NCI-H2227 treated with DMSO at 0.1 percent for 48 hours (cell line): ENCODE measurements around the gene TLCD2.
"Not testable (repeated sequence)": the region's sequence is repeated elsewhere in the genome, so short reads cannot be mapped to it uniquely, and the experiment has no call there.

Source experiments
- DNase-seq: peaks from one replicate; lab custom pipeline; 2025; lab: John Stamatoyannopoulos, UW

Gene TLCD2

DNA sequence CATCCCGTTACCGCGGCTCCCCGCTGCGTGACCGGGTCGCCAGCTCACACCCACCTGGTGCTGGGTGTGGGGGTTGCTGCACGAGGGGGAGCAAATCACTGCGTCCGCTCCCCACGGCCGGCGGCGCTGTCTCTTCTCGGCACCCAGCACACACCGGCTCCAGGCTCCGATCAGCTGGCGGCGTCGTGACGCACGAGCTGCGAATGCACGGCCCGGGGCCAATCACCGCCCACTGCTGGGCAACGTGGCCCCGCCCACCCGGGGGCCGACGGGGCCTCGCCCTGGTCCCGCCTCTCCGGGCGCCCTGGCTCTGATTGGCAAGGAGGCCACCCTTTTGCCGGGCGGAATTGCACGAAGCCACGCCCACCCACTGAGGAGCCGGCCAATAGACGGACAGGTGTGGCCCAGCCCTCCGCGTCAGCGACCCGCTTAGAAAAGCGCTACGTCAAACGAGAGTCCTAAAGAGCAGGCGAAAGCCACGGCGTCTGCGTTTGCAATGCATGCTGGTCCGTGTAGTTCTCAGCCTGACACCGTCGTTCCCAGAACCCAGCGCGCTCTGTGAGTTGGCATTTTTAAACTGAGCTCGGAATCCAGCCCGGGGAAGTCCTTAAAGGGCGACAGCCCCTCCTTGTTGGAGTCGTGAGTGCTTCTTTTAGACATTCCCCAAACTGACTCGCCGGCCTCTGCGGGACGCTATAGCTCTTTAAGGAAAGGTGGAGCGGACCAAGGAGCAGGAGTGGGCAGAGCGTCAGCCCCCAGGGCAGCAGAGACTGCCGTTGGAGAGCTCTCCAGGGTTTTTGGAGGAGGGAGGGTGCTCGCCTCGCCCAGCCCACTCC lies 6.1 kb upstream of the TLCD2 start:
- DNase-seq = peak; percentile 96

DNA sequence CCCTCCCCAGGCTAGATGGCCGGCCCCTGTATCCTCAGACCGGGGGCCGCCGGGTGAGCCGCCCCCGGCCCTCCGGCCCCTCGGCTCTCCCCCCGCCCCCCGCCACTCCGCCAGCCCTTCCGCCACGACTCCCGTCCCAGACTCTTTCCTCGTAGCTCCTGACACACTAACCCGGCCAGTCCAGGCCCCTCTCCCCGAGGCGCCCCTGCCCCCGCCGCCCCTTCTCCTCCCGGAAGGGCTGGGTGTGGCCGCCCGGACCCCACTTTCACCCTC lies 5.6 kb upstream of the TLCD2 start:
- DNase-seq = no peak

DNA sequence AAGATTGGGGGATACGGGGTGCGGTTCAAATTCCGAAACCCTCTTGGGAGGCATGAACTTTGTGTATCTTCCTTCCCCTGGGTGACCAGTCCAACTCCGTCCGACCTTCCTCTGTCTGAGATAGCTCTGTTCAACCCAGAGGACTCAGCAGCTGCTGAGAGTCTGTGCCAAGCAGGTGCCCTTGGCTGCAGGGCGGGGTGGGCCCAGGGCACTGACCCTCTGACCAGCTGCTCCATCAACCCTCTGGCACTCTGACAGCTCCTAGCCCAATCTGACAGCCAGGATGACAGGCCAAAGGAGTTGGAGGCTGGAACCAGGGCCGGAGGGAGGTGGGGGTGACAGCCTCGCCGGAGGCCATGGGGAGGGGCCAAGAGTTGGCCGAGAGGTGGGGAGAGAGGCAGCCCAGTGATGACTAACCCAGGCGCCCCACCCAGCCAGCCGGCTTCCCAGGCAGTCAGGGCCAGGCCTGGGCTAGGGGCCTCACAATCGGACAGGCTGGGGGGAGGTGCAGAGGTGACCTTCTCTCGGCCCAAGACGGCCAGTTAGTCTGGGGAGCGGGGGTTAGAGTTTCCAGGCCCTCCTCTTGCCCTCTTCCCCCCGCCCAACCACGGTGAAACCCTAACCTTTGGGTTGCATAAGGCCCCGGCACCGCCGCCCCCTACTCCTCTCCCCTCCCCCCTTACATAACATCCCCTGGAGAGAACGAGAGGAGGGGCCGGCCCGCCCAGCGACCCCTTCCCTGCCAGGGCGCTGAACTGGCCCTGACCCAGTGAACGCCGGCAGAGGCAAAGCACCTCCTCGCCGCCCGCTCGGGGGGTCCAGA lies 5.0 kb upstream of the TLCD2 start:
- DNase-seq = no peak

DNA sequence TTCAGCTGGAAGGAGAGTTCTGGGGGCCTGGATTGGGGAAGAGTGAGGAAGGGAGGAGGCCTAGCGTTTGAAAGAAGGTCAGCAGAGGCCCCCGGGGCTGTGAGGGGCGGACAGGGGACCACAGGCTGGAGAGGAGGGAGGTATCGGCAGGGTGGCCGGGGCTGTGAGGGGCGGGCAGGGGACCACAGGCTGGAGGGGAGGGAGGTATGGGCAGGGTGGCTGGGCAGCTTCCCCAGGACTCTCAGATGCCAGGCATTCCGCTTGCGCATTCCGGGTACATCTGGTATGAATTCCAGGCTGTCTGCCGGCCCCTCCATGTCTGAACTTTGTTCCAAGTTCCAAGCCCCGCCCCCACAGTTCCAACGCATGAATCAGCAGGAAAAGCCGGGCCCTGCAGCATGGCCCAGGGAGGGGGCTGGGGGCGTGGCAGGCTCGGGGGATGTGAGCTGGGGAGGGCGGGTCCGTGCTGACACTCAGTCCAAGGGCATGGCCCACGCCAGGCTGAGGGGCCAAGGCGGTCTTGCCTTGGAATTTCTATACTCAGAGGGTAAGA lies 4.3 kb upstream of the TLCD2 start:
- DNase-seq = peak; percentile 30

DNA sequence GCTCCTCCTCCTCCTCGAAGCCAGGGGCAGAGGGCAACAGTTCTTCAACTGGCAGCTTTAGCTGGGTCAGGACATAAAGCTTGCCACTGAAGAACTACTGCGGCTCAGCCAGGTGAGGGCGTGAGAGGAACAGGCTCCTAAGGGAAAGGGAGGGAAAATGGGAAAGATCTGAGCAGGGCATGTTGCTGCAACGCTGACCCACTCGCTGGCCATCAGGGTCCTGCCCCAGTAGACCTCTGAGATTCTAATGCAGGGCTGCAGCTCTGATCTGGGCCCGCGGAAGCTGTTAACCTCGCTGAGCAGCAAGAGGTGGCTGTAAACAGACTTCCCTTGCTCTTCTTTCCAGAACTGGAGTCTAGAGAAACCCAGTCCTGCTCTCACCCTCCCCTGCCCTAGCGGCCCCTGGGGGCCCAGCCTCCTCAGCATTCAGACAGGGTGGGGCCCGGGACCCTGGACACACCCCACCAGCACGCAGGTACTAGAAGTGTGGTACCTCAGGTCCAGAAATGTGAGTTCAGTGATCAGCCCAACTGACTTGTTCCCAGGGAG lies 3.8 kb upstream of the TLCD2 start:
- peak; percentile 7 for DNase-seq

DNA sequence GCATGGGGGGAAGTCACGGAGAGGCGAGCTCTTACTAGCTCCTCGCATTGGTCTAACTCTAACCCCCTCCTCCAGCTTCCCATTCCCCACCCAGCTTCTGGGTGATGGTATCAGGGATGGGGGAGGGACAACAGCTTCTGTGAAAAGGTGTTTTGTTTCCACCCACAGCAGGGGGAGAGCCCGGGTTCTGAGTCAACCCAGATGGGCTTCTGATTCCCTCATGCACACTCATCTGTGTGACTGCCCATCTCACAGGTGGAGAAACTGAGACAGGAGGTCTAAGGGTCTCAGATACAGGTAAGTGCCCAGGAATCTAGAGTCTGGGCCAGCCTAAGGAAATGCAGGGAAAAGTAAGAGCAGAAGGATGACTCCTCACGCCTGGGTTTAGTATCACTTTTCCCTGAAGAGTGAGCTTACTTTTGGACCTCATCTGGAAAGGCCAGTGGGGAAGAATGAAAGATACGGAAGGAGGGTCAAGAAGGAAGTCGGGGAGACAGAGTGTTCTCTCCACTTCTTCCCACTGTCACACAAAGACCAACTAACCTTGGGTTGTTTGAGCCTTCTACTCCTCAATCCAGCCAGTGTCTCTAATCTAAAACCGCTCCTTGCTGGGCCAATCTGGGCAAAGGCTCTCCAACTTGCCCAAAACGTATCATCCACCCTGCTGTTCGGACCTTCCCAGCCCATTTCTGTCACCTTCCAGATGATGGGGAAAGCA lies 3.1 kb upstream of the TLCD2 start:
- no peak for DNase-seq

DNA sequence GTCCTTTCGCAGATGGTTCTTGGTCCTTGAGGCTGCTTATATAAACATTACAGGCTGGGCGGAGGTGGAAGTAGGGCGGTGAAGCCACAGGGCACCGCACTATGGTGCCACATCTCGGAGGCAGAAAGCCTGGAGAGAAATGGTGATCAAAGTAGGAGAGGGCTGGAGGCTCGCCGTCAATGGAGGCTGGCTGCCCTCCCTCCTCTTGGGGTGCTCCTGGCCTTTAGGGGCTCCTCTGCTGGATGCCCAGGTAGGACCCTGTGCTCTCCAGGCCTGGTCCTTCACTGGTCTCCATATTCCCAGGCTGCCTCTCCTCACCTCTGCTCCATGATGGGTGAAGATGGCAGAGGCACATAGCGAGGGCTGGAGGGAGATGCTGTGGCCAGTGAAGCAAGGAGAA lies 2.1 kb upstream of the TLCD2 start:
- DNase-seq = no peak

DNA sequence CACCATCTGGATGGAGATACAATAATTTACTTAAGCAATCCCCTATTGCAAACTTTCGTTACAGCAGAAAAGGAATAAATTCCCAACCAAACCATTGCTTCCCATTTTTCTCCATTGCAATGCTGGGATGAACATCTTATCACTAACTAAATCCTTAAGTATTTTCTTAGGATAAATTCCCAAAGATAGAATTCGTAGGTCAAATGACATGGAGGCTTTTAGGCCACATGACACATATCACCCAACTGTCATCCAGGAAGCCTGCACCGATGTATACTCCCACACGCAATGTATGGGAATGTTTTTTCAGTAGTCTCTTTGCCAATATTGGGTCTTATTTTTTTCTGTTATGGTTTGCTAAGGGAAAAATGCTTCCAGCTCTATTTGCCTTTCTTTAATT lies 1.6 kb upstream of the TLCD2 start:
- no peak for DNase-seq

DNA sequence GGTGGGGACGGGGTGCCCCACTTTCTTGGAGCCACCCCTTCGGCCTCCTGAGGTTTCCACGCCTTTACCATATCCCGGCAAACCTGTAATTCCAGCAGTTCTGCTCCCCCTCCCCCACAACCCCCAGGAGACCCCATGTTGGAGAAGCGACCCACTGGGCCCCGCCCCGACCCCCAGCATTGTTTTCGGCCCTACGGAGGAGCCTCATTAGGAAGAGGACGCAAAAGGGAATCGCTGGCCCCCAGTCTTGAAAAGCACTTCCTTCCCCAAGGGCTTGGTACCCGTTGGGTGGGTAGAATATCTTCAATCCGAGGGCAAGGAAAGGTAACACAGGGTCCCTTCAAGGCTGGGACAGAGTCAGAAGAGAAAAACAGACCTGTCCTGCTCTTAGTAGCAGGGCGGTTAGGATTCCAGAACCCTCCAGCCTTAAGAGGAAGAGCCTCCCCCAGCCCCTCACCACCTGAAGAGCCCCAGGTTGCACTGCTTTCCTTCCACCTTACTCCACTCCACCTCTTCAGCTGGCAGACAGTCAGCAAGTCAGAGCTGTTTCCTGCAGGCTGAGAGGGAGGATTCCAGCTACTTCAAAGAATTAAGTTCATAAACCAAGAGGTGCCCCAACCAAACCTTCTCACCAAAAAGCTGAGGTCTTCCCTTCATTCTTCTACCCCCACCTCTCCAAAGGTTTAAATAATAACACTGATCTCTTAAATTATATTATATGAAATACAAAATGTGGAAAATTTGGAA lies 803 bp upstream of the TLCD2 start:
- no peak for DNase-seq

DNA sequence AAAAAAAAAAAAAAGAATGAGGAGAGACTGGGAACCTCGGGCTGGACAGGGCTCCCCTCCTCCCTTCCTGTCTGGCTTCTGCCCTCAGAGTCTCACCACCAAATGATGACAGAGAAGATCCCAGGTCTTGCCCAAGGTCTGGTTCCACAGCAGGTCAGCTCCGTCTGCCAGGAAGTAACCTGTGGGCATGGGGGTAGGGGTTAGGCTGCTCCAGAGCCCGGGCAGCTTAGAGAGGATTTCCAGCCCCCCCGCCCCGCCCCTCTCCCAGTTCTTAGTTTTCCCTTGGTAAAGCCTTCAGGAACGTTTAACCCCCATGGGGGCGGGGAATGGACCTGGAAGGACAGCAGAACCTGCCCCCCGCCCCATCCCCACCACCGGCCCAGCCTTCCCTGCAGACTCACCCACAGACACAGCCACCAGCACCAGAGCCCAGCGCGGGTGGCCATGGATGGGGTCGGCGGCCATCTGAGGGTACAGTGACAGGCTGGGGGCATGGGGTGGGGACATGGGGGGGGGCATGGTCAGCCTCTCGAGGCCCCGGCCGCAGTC lies 700 bp downstream of the TLCD2 start:
- no peak for DNase-seq

DNA sequence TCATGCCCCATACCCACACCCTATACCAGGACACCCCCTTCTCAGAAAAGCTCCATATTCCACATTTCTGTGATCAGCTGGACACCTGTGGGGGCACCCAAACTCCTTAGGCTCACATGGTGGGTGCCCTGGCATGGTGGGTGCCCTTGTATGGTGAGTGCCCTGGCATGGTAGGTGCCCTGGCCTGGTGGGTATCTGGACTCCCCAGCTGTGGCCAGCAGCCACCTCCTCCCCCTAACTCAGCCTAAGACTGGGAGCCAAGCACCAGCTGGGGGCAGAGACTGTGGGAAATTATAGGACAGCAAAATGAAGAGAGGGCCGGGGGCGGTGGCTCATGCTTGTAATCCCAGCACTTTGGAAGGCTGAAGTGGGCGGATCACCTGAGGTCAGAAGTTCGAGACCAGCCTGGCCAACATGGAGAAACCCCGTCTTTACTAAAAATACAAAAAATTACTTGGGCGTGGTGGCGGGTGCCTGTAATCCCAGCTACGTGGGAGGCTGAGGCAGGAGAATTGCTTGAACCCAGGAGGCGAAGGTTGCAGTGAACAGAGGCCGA lies 1.3 kb downstream of the TLCD2 start:
- not testable (repeated sequence) for DNase-seq

DNA sequence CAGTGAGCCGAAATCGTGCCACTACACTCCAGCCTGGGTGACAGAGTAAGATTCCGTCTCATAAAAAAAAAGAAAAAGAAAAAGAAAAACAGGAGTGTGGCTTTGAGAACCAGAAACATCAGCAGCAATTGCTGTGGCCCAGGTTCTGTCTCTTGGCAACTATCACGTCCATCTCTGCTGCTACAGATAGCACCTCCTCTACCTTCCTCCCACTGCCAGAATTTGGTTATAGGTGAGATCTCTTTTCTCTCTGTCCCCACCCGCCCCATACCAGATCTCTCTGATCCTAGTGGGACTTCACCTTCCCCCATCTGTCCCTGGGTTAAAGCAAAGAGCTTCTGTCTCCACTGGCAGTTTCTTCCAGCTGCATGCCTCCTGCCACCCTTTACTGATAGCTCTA lies 3.1 kb downstream of the TLCD2 start:
- DNase-seq = no peak

DNA sequence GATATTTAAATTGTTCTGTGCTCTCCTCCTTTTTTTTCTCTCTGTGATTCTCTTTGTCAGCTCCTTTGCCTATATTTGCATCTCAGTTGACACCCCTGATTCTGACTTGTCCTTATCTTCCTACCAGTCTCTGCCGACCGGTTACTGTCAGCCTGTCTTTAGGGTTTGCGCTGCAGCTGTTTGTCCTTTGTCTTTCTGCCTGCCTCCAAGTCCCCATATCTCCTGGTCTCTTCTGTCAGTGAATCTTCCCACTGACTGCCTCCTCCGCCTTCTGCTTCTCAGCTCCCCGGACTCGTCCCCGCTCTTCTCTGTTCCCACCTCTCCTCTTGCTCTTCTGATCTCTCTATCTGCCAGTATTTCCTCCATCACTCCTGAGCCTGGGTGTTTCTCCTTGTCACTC lies 5.2 kb downstream of the TLCD2 start:
- no peak for DNase-seq

DNA sequence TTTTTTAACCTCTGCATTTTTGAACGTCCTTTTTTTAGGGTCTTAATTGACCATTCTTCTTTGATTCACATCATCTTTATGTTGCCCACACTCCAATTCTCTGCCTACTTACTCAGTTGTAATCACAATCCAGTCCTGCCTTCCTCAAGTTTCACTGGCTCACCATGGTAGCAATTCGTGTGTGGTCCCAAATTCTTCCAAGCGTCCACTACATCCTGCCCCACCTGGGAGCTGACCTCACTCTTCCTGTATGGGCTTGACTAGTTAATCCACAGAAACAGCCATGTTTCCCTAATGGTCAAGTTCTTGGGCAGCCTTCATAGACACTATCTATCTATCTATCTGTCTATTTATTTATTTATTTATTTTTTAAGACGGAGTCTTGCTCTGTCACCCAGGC lies 7.1 kb downstream of the TLCD2 start:
- no peak for DNase-seq

DNA sequence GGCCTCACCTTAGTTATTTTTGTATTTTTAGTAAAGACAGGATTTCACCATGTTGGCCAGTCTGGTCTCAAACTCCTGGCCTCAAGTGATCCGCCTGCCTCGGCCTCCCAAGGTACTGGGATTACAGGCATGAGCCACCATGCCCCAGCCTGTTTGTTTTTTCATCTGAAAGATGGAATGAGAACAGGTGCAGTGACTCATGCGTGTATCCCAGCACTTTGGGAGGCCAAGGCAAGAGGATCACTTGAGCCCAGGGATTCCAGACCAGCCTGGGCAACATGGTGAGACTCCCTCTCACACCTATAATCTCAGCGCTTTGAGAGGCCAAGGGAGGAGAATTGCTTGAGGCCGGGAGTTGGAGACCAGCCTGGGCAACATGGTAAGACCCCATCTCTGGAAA lies 10.3 kb downstream of the TLCD2 start:
- not testable (repeated sequence) for DNase-seq

DNA sequence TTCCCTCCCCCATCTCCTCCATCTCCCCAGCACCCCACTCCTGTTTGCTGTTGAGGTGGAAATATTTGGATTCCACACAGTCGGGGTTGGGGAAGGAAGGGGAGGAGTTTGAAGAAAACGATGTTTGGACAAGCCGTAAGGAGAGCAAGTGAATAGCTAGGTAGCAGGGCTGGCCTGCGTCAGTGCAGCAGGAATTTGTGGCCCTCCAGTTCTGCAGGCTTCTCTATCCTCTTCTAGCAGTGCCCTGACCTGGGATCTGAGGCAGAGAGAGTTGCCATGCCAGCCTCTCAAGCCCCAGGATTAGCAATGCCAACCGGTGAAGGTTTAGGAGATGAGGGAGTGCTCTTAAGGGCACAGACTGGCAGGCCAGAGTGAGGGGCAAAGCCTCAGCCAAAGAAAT lies 12.5 kb downstream of the TLCD2 start:
- no peak for DNase-seq

DNA sequence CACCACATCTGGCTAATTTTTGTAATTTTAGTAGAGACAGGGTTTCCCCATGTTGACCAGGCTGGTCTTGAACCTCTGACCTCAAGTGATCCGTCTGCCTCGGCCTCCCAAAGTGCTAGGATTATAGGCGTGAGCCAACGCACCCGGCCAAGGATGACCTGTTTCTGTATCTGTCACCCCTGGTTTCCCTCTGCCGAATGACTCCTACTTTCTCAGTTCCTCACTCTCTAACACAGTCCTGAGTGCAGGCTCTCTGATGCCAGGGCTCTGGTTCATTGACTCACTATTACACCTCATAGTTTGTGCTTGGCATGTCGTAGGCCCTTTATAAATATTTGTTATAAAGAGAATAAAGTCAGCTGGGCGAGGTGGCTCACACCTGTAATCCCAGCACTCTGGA lies 14.8 kb downstream of the TLCD2 start:
- DNase-seq = no peak

DNA sequence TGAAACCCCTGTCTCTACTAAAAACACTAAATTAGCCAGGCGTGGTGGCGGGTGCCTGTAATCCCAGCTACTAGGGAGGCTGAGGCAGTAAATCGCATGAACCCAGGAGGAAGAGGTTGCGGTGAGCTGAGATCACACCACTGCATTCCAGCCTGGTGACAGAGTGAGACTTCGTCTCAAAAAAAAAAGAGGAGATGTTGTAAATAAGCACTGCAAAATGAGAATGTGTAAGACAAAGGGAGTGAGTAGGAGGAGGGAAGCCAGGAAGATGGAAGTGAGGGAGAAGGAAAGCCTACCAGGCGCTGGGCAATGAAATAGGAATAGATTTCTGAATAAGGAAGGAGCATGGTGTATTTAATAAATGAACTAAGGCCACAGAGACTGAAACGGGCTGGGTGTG lies 16.8 kb downstream of the TLCD2 start:
- no peak for DNase-seq

DNA sequence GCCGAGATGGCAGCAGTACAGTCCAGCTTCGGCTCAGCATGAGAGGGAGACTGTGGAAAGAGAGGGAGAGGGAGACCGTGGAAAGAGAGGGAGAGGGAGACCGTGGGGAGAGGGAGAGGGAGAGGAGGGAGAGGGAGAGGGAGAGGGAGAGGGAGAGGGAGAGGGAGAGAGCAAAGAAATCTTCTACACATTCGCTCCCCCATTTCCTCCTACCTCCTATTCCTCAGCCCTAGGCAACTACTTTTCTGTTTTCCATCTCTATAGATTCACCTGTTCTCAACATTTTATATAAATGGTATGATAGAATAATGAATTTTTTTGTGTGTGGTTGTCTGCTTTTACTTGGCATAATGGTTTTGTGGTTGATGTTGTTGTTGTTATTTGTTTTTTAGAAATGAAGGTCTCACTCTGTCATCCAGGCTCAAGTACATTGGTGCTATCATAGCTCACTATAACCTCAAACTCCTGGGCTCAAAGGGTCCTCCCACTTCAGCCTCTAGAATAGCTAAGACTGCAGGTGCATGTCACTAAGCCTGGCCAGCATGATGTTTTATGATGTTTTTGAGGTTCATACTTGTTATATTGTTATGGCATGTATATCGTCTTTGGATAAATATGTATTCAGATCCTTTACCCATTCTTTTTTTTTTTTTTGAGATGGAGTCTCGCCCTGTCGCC lies 19.5 kb downstream of the TLCD2 start:
- DNase-seq = no peak

DNA sequence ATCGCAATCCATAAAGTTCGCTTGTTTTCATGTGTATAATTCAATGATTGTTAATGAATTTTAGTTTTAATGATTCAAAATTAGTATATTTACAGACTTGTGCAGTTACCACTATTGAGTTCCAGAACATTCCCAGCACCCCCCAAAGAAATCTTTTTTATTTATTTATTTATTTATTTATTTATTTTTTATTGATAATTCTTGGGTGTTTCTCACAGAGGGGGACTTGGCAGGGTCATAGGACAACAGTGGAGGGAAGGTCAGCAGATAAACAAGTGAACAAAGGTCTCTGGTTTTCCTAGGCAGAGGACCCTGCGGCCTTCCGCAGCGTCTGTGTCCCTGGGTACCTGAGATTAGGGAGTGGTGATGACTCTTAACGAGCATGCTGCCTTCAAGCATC lies 21.8 kb downstream of the TLCD2 start:
- DNase-seq = not testable (repeated sequence)
